Peyer's patch (tissue), 4 donors: ENCODE results near the gene MEIOB. TPM values are rescaled to one million over a fixed set of nuclear protein-coding genes. Genes with fewer than 3 reads are reported as not detected.
A peak's percentile ranks its signal among the peaks of the same experiment; 100 is the strongest.

Experiments
- DNase-seq, 3 donors: peaks; one replicate each; pipeline ENCODE4 v3.0.0-alpha.2; 2017 to 2019
- H3K27ac ChIP-seq, 4 donors: fragments of 200-600 bp; sonication (generic); one replicate each; pipeline ENCODE4 v1.5.1; 2016 to 2019
- H3K27me3 ChIP-seq, 2 donors: fragments of 200-600 bp; sonication (generic); one replicate each; pipeline ENCODE4 v1.5.1; 2019
- H3K36me3 ChIP-seq, 3 donors: fragments of 200-600 bp; sonication (generic); one replicate each; pipeline ENCODE4 v1.5.1; 2016 to 2019
- H3K4me1 ChIP-seq, 4 donors: fragments of 200-600 bp; sonication (generic); one replicate each; pipeline ENCODE4 v1.5.1; 2016 to 2019
- H3K4me3 ChIP-seq, 4 donors: fragments of 200-600 bp; sonication (generic); 1 replicate in 3 of 4; 2 replicates in 1 of 4; pipeline ENCODE4 v1.5.1; 2016 to 2019; ENCODE audit warnings: mild to moderate bottlenecking in 1 of 4
- H3K9me3 ChIP-seq, 4 donors: fragments of 200-600 bp; sonication (generic); one replicate each; pipeline ENCODE4 v1.5.1; 2016 to 2019; ENCODE audit warnings: mild to moderate bottlenecking in 1 of 4
- POLR2A ChIP-seq, 2 donors: fragments of 450-650 bp; IDR thresholded peaks; one replicate each; pipeline ENCODE4 v1.5.1; 2017; ENCODE audit warnings: antibody characterized with exemption in 2 of 2, mild to moderate bottlenecking in 2 of 2, moderate library complexity in 2 of 2
- total RNA-seq, 4 donors: library from RNA; depleted of rRNA; stranded (reverse); fragments of >200 nt; gene quantifications; one replicate each; pipeline ENCODE4 v1.1.0, GENCODE V29; 2016
- TF ChIP-seq, protein P1 (sequence below), 6 experiments: fragments of 450-650 bp in 4 of 6; fragments of 200-600 bp in 2 of 6; sonication (generic) in 1 of 6; IDR thresholded peaks; one replicate each; pipeline ENCODE4 v1.5.1; 2017 to 2019; ENCODE audit warnings: antibody characterized with exemption in 6 of 6, mild to moderate bottlenecking in 3 of 6, moderate library complexity in 1 of 6

The MEIOB gene
- total RNA-seq, 4 donors from 2014 or later: not detected

- Histone ChIP-seq H3K9me3 (no peaks in the 10 kb centered on the region), H3K4me1 (peaks cover 3 to 58% (median 14%) of the 10 kb centered on the region in 4 donors), H3K27ac (peak within 1 kb of the TSS; percentile 87 to 98 (median 92)), H3K27me3 (no peaks in the 10 kb centered on the region), H3K4me3 (peak within 1 kb of the TSS; percentile 69 to 94 (median 85)), H3K36me3 (peaks cover 0 to 17% (median 0%) of the 10 kb centered on the region in 3 donors)
- DNase-seq: peak; percentile 92 to 97 (median 96)
- TF ChIP-seq POLR2A (IDR thresholded peaks at IDR 0.05): peak; percentile 33 to 68
- TF ChIP-seq, protein P1, sequence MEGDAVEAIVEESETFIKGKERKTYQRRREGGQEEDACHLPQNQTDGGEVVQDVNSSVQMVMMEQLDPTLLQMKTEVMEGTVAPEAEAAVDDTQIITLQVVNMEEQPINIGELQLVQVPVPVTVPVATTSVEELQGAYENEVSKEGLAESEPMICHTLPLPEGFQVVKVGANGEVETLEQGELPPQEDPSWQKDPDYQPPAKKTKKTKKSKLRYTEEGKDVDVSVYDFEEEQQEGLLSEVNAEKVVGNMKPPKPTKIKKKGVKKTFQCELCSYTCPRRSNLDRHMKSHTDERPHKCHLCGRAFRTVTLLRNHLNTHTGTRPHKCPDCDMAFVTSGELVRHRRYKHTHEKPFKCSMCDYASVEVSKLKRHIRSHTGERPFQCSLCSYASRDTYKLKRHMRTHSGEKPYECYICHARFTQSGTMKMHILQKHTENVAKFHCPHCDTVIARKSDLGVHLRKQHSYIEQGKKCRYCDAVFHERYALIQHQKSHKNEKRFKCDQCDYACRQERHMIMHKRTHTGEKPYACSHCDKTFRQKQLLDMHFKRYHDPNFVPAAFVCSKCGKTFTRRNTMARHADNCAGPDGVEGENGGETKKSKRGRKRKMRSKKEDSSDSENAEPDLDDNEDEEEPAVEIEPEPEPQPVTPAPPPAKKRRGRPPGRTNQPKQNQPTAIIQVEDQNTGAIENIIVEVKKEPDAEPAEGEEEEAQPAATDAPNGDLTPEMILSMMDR (IDR thresholded peaks at IDR 0.05): peak in 1 of 6 experiments; percentile 9
These were observed 45.0 kb downstream of the MEIOB start, which contains the start of the genes FAHD1 and HAGH for GRCh38 chr16:1826691-1827573. Gene FAHD1 (plus strand): TSS chr16:1827206. CDS start chr16:1827239, 33 bp downstream. Gene HAGH (minus strand): TSS chr16:1826825. CDS start chr16:1826787, 38 bp downstream.

GRCh38 chr16:1825864-1826690 lies 45.9 kb downstream of the MEIOB start:
- H3K4me1 ChIP-seq: peaks cover 3 to 52% (median 14%) of the 10 kb centered on the region in 4 donors
- peak overlapping the region; percentile 87 to 98 (median 92) for H3K27ac ChIP-seq
- peak; percentile 63 to 86 (median 80) for DNase-seq
- H3K9me3 ChIP-seq: no peaks in the 10 kb centered on the region
- H3K36me3 ChIP-seq: peaks cover 0 to 18% (median 0%) of the 10 kb centered on the region in 3 donors
- no peaks in the 10 kb centered on the region for H3K27me3 ChIP-seq
- TF ChIP-seq, protein P1 (IDR thresholded peaks at IDR 0.05): peak in 4 of 6 experiments; percentile 5 to 53 (median 45)
- TF ChIP-seq POLR2A (IDR thresholded peaks at IDR 0.05): no peak
- H3K4me3 ChIP-seq: peak overlapping the region; percentile 69 to 94 (median 85)

DNA sequence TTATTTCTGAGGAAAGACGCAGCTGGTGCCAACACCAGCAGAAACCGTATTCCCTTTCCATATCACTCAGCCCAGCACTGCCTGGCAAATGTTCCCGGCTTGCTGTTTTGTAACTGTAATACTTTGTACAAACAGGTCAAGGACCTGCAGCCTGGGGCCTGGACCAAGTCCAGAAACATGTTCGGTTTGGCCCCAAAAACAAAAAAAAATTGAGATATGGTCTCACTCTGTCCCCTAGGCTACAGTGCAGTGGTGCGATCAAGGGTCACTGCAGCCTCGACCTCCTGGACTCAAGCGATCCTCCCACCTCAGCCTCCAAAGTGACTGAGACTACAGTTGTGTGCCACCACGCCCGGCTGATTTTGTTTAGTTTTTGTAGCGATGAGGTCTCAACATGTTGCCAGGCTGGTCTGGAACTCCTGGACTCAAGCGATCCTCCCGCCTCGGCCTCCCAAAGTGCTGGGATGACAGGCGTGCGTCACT lies 46.5 kb downstream of the MEIOB start:
- TF ChIP-seq, protein P1 (IDR thresholded peaks at IDR 0.05): no peak
- no peak for TF ChIP-seq POLR2A (IDR thresholded peaks at IDR 0.05)
- Histone ChIP-seq H3K4me3 (peak overlapping the region; percentile 69 to 94 (median 85)), H3K27me3 (no peaks in the 10 kb centered on the region), H3K4me1 (peaks cover 3 to 51% (median 14%) of the 10 kb centered on the region in 4 donors), H3K27ac (peak overlapping the region; percentile 87 to 98 (median 92)), H3K36me3 (peaks cover 0 to 24% (median 0%) of the 10 kb centered on the region in 3 donors), H3K9me3 (no peaks in the 10 kb centered on the region)
- peak in 1 of 3 donors; percentile 48 for DNase-seq

DNA sequence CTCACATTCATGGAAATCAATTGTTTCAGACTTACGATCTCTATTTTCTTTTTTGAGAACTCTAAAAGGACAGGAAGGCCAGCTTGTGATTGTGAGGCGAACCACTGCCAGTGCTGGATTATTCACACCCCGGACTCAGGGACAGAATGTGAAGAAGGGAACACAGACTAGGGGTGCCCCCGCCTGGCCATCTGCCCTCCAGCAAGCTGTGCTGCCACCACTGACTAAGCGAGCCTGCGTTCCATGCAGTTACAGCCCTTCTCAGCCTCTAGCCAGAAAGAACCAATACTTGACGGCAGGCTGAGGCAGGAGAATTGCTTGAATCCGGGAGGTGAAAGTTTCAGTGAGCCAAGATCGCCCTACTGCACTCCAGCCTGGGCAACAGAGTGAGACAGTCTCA lies 48.1 kb downstream of the MEIOB start:
- no peak overlapping the region for H3K27ac ChIP-seq
- no peaks in the 10 kb centered on the region for H3K27me3 ChIP-seq
- DNase-seq: peak in 2 of 3 donors; percentile 67 to 69
- peaks cover 0 to 40% (median 0%) of the 10 kb centered on the region in 3 donors for H3K36me3 ChIP-seq
- peaks cover 3 to 38% (median 14%) of the 10 kb centered on the region in 4 donors for H3K4me1 ChIP-seq
- TF ChIP-seq, protein P1 (IDR thresholded peaks at IDR 0.05): peak in 2 of 6 experiments; percentile 26 to 37
- no peak for TF ChIP-seq POLR2A (IDR thresholded peaks at IDR 0.05)
- H3K4me3 ChIP-seq: no peak overlapping the region
- no peaks in the 10 kb centered on the region for H3K9me3 ChIP-seq

- peaks cover 3 to 28% (median 13%) of the 10 kb centered on the region in 4 donors for H3K4me1 ChIP-seq
- no peak for TF ChIP-seq POLR2A (IDR thresholded peaks at IDR 0.05)
- TF ChIP-seq, protein P1 (IDR thresholded peaks at IDR 0.05): no peak
- H3K4me3 ChIP-seq: no peak overlapping the region
- no peak overlapping the region for H3K27ac ChIP-seq
- DNase-seq: no peak
- no peaks in the 10 kb centered on the region for H3K9me3 ChIP-seq
- H3K27me3 ChIP-seq: no peaks in the 10 kb centered on the region
- peaks cover 0 to 51% (median 0%) of the 10 kb centered on the region in 3 donors for H3K36me3 ChIP-seq
These were observed 49.2 kb downstream of the MEIOB start for GRCh38 chr16:1822801-1823200.
